Measurements from ENCODE around the gene DYTN. TPM values are rescaled to one million over a fixed set of nuclear protein-coding genes. Genes with fewer than 3 reads are reported as not detected.
A peak's percentile ranks its signal among the peaks of the same experiment; 100 is the strongest.

Gene DYTN, protein sequence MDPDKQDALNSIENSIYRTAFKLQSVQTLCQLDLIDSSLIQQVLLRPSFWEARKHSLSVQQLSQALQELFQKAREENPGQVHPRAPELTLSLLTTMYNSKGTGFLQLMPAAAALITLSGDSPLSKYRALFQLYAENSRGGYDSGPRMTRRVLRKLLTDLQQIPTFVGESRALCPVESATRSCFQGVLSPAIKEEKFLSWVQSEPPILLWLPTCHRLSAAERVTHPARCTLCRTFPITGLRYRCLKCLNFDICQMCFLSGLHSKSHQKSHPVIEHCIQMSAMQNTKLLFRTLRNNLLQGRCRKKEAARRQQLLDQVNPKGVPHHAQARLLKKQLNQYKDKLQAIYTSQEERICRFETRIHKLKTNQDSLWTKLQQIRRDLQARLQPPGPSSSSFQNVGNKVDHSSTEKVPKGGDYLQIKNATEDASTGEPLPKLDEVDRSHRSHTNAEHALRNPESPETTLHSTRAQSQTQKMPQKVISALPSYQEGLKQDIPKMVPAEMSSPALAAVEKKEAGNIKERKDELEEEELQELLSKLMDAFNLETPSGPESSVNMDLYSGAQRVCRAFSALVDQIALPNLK
- total RNA-seq (not detected in 2 replicates), polyA plus RNA-seq (not detected in 2 replicates), polyA minus RNA-seq (ENCODE audit: low replicate concordance) (not detected in 2 replicates)
- polyA plus RNA-seq (2012), result not detected in 2 replicates

DNA sequence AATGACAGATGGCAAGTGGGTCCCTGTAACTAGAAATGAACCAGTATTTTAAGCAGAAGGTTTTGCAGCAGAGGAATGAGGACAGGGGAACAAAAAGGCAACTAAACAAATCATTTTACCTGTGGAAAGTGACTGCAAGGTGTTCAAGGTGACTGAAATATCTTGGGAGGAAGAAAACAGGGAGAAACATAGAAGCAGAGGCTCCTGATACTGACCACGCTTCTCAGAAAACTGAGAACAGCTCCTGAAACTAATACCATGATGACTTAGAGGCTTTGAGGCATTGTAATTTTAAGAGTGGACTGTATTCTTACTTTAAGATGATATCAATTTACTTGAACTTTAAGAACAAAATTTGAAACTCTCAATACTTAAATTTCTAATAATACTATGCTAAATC lies at the start of gene DYTN:
TSS of gene DYTN (minus strand) at position 101 of the 400 bp plus-strand sequence. CDS start 117 bp downstream, outside the sequence.
- H3K4me1 ChIP-seq (ENCODE audit: control insufficient read depth, extremely low read depth, insufficient read depth, low read length), result no peaks in the 10 kb centered on the region
- no peak within 1 kb of the TSS for H3K4me3 ChIP-seq (replicated peaks in 1 of 4; ENCODE audit: control extremely low read depth in 1 of 4, insufficient read depth in 1 of 4, low read depth in 3 of 4, low read length in 4 of 4)
- H3K9me3 ChIP-seq (ENCODE audit: control insufficient read depth, insufficient read depth, low read depth, low read length), result no peaks in the 10 kb centered on the region
- no peak within 1 kb of the TSS for H3K27ac ChIP-seq (ENCODE audit: insufficient read depth, low read length)
- no peaks in the 10 kb centered on the region for H3K27me3 ChIP-seq (ENCODE audit: control insufficient read depth, insufficient read depth, low read length)
- no peaks in the 10 kb centered on the region for H3K79me2 ChIP-seq (ENCODE audit: control insufficient read depth, insufficient read depth, low read length)
- no peak within 1 kb of the TSS for H3K9ac ChIP-seq (ENCODE audit: insufficient read depth, low read length)
- no peaks in the 10 kb centered on the region for H4K20me1 ChIP-seq (ENCODE audit: control insufficient read depth, extremely low read depth, insufficient read depth, low read length)
- H3K4me2 ChIP-seq (ENCODE audit: extremely low read depth, insufficient read depth, low read length), result no peak within 1 kb of the TSS
- no peak for TF ChIP-seq EZH2 (IDR thresholded peaks at IDR 0.05; ENCODE audit: low read length, missing control alignments)
- TF ChIP-seq, protein P1, sequence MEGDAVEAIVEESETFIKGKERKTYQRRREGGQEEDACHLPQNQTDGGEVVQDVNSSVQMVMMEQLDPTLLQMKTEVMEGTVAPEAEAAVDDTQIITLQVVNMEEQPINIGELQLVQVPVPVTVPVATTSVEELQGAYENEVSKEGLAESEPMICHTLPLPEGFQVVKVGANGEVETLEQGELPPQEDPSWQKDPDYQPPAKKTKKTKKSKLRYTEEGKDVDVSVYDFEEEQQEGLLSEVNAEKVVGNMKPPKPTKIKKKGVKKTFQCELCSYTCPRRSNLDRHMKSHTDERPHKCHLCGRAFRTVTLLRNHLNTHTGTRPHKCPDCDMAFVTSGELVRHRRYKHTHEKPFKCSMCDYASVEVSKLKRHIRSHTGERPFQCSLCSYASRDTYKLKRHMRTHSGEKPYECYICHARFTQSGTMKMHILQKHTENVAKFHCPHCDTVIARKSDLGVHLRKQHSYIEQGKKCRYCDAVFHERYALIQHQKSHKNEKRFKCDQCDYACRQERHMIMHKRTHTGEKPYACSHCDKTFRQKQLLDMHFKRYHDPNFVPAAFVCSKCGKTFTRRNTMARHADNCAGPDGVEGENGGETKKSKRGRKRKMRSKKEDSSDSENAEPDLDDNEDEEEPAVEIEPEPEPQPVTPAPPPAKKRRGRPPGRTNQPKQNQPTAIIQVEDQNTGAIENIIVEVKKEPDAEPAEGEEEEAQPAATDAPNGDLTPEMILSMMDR (conservative IDR thresholded peaks at IDR 0.05 in 1 of 2, IDR thresholded peaks at IDR 0.05 in 1 of 2; ENCODE audit: low read depth in 1 of 2, low read length in 2 of 2), result no peak
- DNase-seq (ENCODE audit: low read depth in 2 of 2), result no peak
- no peaks in the 10 kb centered on the region for H3K36me3 ChIP-seq (ENCODE audit: control insufficient read depth, insufficient read depth, low read length)
- no peak within 1 kb of the TSS for H2AFZ ChIP-seq (ENCODE audit: low read length)

DNA sequence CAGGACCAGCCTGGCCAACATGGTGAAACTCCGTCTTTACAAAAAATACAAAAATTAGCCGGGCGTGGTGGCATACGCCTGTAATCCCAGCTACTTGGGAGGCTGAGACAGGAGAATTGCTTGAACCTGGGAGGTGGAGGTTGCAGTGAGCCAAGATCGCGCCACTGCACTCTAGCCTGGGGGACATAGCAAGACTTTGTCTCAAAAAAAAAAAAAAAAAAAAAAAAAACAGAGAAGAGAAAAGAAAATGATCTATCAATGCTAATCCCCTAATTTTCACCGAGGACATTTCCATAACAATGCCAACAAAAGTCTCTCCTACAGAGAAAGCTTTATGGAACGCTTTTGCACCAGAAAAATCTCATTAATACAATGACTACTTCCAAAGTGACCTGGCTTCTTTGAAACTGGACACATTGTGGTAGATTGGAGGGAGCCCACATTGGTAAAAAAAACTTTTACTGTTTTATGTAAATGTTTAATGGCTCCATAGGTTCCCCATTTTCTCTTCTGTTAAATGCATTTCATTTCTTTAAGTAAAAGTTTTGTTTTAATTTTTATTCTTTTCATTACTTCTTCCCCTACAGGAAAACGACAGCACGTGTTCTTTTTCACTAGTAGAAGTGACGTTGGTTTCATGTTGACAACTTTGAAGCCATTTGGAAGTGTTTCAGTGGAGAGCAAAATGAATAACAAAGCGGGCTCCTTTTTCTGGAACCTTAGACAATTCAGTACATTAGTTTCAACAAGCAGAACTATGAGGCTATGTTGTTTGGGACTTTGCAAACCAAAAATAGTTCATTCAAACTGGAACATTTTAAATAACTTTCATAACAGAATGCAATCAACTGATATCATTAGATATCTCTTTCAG lies 48.1 kb upstream of the DYTN start:
- no peak for TF ChIP-seq EZH2 (IDR thresholded peaks at IDR 0.05; ENCODE audit: low read length, missing control alignments)
- TF ChIP-seq, protein P1 (conservative IDR thresholded peaks at IDR 0.05 in 1 of 2, IDR thresholded peaks at IDR 0.05 in 1 of 2; ENCODE audit: low read depth in 1 of 2, low read length in 2 of 2), result no peak
- H3K9ac ChIP-seq (ENCODE audit: insufficient read depth, low read length), result peak overlapping the region; percentile 96
- H3K9me3 ChIP-seq (ENCODE audit: control insufficient read depth, insufficient read depth, low read depth, low read length), result no peaks in the 10 kb centered on the region
- H3K4me2 ChIP-seq (ENCODE audit: extremely low read depth, insufficient read depth, low read length), result peak overlapping the region; percentile 98
- peak overlapping the region; percentile 89 to 100 (median 95) for H3K4me3 ChIP-seq (replicated peaks in 1 of 4; ENCODE audit: control extremely low read depth in 1 of 4, insufficient read depth in 1 of 4, low read depth in 3 of 4, low read length in 4 of 4)
- H3K27me3 ChIP-seq (ENCODE audit: control insufficient read depth, insufficient read depth, low read length), result peaks cover 2% of the 10 kb centered on the region
- H4K20me1 ChIP-seq (ENCODE audit: control insufficient read depth, extremely low read depth, insufficient read depth, low read length), result no peaks in the 10 kb centered on the region
- no peak overlapping the region for H2AFZ ChIP-seq (ENCODE audit: low read length)
- peak overlapping the region; percentile 100 for H3K27ac ChIP-seq (ENCODE audit: insufficient read depth, low read length)
- H3K79me2 ChIP-seq (ENCODE audit: control insufficient read depth, insufficient read depth, low read length), result peaks cover 27% of the 10 kb centered on the region
- no peaks in the 10 kb centered on the region for H3K4me1 ChIP-seq (ENCODE audit: control insufficient read depth, extremely low read depth, insufficient read depth, low read length)
- DNase-seq (ENCODE audit: low read depth in 2 of 2), result no peak
- no peaks in the 10 kb centered on the region for H3K36me3 ChIP-seq (ENCODE audit: control insufficient read depth, insufficient read depth, low read length)
